HepG2 (cell line): ENCODE results near the gene SYTL1. TPM values are rescaled to one million over a fixed set of nuclear protein-coding genes. Genes with fewer than 3 reads are reported as not detected.

ENCODE experiments used
- ATAC-seq: fragments of 200-7000 bp; cut with Tn5 transposase; 3 replicates; pipeline ENCODE4 v1.9.1; 2020; ENCODE audit warnings: mild to moderate bottlenecking, moderate library complexity
- BruUV-seq: library from RNA; stranded (reverse); fragments of 400-500 nt; replicated peaks from 2 replicates; lab custom pipeline; 2021; lab: Mats Ljungman, UMichigan
- CTCF ChIA-PET: fragments of 300-600 bp; formaldehyde crosslinking; extraction: SDS; loops from one replicate; lab custom pipeline; 2021; ENCODE audit warnings: low total read pairs, inconsistent platforms, low intra/inter-chr PET ratio; lab: Yijun Ruan, JAX
- POLR2A ChIA-PET: fragments of 350-600 bp; sonication (Branson Sonifier 250); formaldehyde crosslinking; loops from one replicate; lab custom pipeline; 2020; ENCODE audit warnings: antibody characterized with exemption, inconsistent platforms; lab: Yijun Ruan, JAX
- DNase-seq: peaks from one replicate; pipeline ENCODE4 v3.0.0-alpha.2; 2015; ENCODE audit warnings: low spot score
- FAIRE-seq: peaks from 3 replicates; lab custom pipeline; 2011; peaks lifted over from hg19 to GRCh38; lab: Jason Lieb, UNC
- H2AFZ ChIP-seq: one replicate; pipeline ENCODE4 v1.6.1; 2011; ENCODE audit warnings: low read length, inconsistent platforms
- H3K27ac ChIP-seq: fragments of 300-600 bp; 3 replicates; pipeline ENCODE4 v1.8.0; 2011; ENCODE audit warnings: mixed run types, mild to moderate bottlenecking, mixed read lengths, low read length, inconsistent platforms; ENCODE audit not compliant: insufficient read depth; ENCODE audit errors: extremely low read length
- H3K27me3 ChIP-seq, 2 experiments: fragments of 200-600 bp in 1 of 2; 2 replicates in 1 of 2; 3 replicates in 1 of 2; pipeline versions ENCODE4 v1.6.0 to v1.8.0; 2011; ENCODE audit warnings: low read length in 2 of 2, mild to moderate bottlenecking in 2 of 2, moderate library complexity in 2 of 2, inconsistent platforms in 1 of 2; ENCODE audit not compliant: insufficient read depth in 2 of 2, control insufficient read depth in 1 of 2
- H3K36me3 ChIP-seq, 2 experiments: fragments of 200-600 bp in 1 of 2; replicated peaks in 1 of 2; 2 replicates in 1 of 2; 3 replicates in 1 of 2; pipeline versions ENCODE4 v1.5.1 to v1.8.0; 2011; ENCODE audit warnings: low read length in 2 of 2, inconsistent platforms in 1 of 2; ENCODE audit not compliant: insufficient read depth in 2 of 2, control insufficient read depth in 1 of 2
- H3K4me1 ChIP-seq: 2 replicates; pipeline ENCODE4 v1.5.1; 2012; ENCODE audit warnings: low read length, inconsistent platforms; ENCODE audit not compliant: insufficient read depth
- H3K4me2 ChIP-seq: 2 replicates; pipeline ENCODE4 v1.6.0; 2011; ENCODE audit warnings: low read depth, low read length, inconsistent platforms
- H3K4me3 ChIP-seq, 3 experiments: fragments of 200-600 bp in 1 of 3; sonication (generic), shearing (Covaris generic) in 1 of 3; replicated peaks in 1 of 3; 2 replicates each; pipeline ENCODE4 v1.5.1; 2011 to 2016; ENCODE audit warnings: low read length in 3 of 3, inconsistent platforms in 2 of 3, low read depth in 2 of 3, mild to moderate bottlenecking in 2 of 3, control low read depth in 1 of 3, mixed read lengths in 1 of 3; ENCODE audit not compliant: insufficient read depth in 1 of 3
- H3K79me2 ChIP-seq: one replicate; pipeline ENCODE4 v1.6.1; 2011; ENCODE audit warnings: low read length, inconsistent platforms; ENCODE audit not compliant: insufficient read depth
- H3K9ac ChIP-seq: 2 replicates; pipeline ENCODE4 v1.6.0; 2011; ENCODE audit warnings: mild to moderate bottlenecking, low read depth, low read length, inconsistent platforms; ENCODE audit not compliant: insufficient read depth
- H3K9me3 ChIP-seq: 2 replicates; pipeline ENCODE4 v1.5.1; 2012; ENCODE audit warnings: mild to moderate bottlenecking, low read length
- H4K20me1 ChIP-seq: 2 replicates; pipeline ENCODE4 v1.6.0; 2011; ENCODE audit warnings: inconsistent platforms, mild to moderate bottlenecking, low read length, moderate library complexity; ENCODE audit not compliant: insufficient read depth
- ESRRA ChIP-seq: sonication (generic); formaldehyde crosslinking; IDR thresholded peaks from 2 replicates; pipeline ENCODE4 v1.5.1; 2020; ENCODE audit warnings: mild to moderate bottlenecking, low read depth, missing genetic modification reagents
- IRF2 ChIP-seq: IDR thresholded peaks from 2 replicates; pipeline ENCODE4 v1.6.1; 2018; ENCODE audit warnings: missing genetic modification reagents, missing compliant biosample characterization
- MAZ ChIP-seq, 2 experiments: sonication (generic) in 1 of 2; formaldehyde crosslinking in 1 of 2; IDR thresholded peaks; 2 replicates each; pipeline versions ENCODE4 v1.5.0 to v1.6.1; 2012 to 2020; ENCODE audit warnings: low read depth in 2 of 2, mild to moderate bottlenecking in 2 of 2, borderline replicate concordance in 1 of 2, improper control_type of control experiment in 1 of 2, low read length in 1 of 2, missing genetic modification reagents in 1 of 2, moderate library complexity in 1 of 2
- NFATC3 ChIP-seq: sonication (generic); formaldehyde crosslinking; IDR thresholded peaks from 2 replicates; pipeline ENCODE4 v1.5.1; 2020; ENCODE audit warnings: mild to moderate bottlenecking, missing genetic modification reagents
- PAX8 ChIP-seq: sonication (generic); formaldehyde crosslinking; IDR thresholded peaks from 2 replicates; pipeline ENCODE4 v1.8.0; 2022; ENCODE audit warnings: mild to moderate bottlenecking, missing genetic modification reagents, borderline replicate concordance
- POLR2AphosphoS5 ChIP-seq: IDR thresholded peaks from 2 replicates; pipeline ENCODE4 v1.6.1; 2012; ENCODE audit warnings: low read depth, low read length
- WGBS: methylation state at CpG from one replicate; pipeline ENCODE4 v1.1.6; 2017; ENCODE audit warnings: low lambda C conversion rate; 5-methylcytosine and 5-hydroxymethylcytosine counted together
- in situ Hi-C: cut with HindIII; loops from 2 replicates; pipeline ENCODE4 v1.10.0; 2017; ENCODE audit warnings: low pct_unique_long_range_greater_than_20kb; ENCODE audit not compliant: extremely low pct_ligation_motif_present
- intact Hi-C: fragments of 100-400 bp; cut with micrococcal nuclease; formaldehyde crosslinking; loops from one replicate; pipeline ENCODE4 v1.10.0; 2022; ENCODE audit not compliant: unreplicated experiment
- polyA plus RNA-seq, 8 experiments: library from polyadenylated mRNA; depleted of rRNA in 3 of 8; stranded (reverse) in 7 of 8; unstranded in 1 of 8; fragments of >200 nt; fragmentation: Illumina TruSeq in 4 of 8; extraction: Trizol in 4 of 8; gene quantifications; 2 replicates each; pipeline versions ENCODE4 v1.2.1 to v1.2.3, GENCODE V29; 2011 to 2016; ENCODE audit warnings: low read depth in 4 of 8, missing spikeins in 1 of 8, mixed read lengths in 1 of 8; ENCODE audit not compliant: insufficient read depth in 1 of 8
- total RNA-seq, 5 experiments: library from RNA; depleted of rRNA; stranded (reverse); fragments of >200 nt; fragmentation: Illumina TruSeq; extraction: Trizol; gene quantifications; 2 replicates each; pipeline ENCODE4 v1.2.3, GENCODE V29; 2016; ENCODE audit warnings: low read depth in 1 of 5
- TF ChIP-seq, protein P1 (sequence below): sonication (generic); formaldehyde crosslinking; IDR thresholded peaks from 2 replicates; pipeline ENCODE4 v1.4.0; 2020; ENCODE audit warnings: mild to moderate bottlenecking, missing genetic modification reagents
- TF ChIP-seq, protein P2 (sequence below): sonication (generic); formaldehyde crosslinking; IDR thresholded peaks from 2 replicates; pipeline ENCODE4 v1.4.0; 2020; ENCODE audit warnings: mild to moderate bottlenecking, low read depth, missing genetic modification reagents
- TF ChIP-seq, protein P3 (sequence below): IDR thresholded peaks from 2 replicates; pipeline ENCODE4 v1.6.1; 2016; ENCODE audit warnings: low read depth, borderline replicate concordance
- TF ChIP-seq, protein P4 (sequence below): sonication (generic); formaldehyde crosslinking; IDR thresholded peaks from 2 replicates; pipeline ENCODE4 v1.8.0; 2022; ENCODE audit warnings: mild to moderate bottlenecking, missing genetic modification reagents, moderate library complexity

Gene SYTL1
- total and polyA plus RNA-seq, 2 of the 13 experiments (the other 11 are each of a cell fraction or from before 2014, with no cell fraction given) = 11.1 to 17.8 TPM

DNA sequence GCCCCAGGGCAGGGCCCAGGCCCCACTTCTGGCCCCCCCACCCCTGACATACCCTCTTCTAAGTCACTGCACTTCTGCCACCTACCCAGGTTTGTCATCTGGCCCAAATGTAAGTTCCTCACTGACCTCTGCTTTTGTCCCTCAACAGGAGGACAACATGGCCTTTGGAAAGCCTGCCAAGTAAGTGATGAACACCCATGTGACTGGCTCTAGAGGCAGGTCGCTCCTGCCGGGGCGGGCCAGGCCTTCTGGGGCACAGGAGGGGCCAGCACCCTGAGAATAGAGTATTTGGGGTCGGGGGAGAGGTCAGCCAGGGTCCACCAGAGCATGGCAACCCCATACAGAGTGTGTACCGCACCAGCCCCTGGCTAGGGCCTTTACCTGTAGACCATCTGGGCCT, 9.9 kb upstream of the SYTL1 start:
- H3K4me2 ChIP-seq = no peak overlapping the region
- no peaks in the 10 kb centered on the region for H3K27me3 ChIP-seq
- no peaks in the 10 kb centered on the region for H3K4me1 ChIP-seq
- POLR2A ChIA-PET = interaction anchor here (1.2 kb wide), 1 partner anchor 10 kb away, joined by 5 read pairs; the partner anchor contains the start of gene SYTL1
- no peak overlapping the region for H2AFZ ChIP-seq
- in situ Hi-C loops (no loop called here), intact Hi-C loops (no loop called here)
- no peak overlapping the region for H3K9ac ChIP-seq
- no peaks in the 10 kb centered on the region for H3K9me3 ChIP-seq
- peaks cover 18 to 71% of the 10 kb centered on the region in 2 experiments for H3K36me3 ChIP-seq
- no TSS peak for BruUV-seq
- no peak for FAIRE-seq
- TF ChIP-seq MAZ (IDR thresholded peaks at IDR 0.05; ENCODE audit: borderline replicate concordance, low read depth, low read length) (no peak), MAZ (CRISPR knock-in tag; IDR thresholded peaks at IDR 0.05; ENCODE audit: low read depth) (no peak), PAX8 (CRISPR knock-in tag) (no peak), NFATC3 (CRISPR knock-in tag) (no peak), IRF2 (CRISPR knock-in tag) (no peak), ESRRA (CRISPR knock-in tag) (no peak), POLR2AphosphoS5 (no peak)
- TF ChIP-seq, protein P1, sequence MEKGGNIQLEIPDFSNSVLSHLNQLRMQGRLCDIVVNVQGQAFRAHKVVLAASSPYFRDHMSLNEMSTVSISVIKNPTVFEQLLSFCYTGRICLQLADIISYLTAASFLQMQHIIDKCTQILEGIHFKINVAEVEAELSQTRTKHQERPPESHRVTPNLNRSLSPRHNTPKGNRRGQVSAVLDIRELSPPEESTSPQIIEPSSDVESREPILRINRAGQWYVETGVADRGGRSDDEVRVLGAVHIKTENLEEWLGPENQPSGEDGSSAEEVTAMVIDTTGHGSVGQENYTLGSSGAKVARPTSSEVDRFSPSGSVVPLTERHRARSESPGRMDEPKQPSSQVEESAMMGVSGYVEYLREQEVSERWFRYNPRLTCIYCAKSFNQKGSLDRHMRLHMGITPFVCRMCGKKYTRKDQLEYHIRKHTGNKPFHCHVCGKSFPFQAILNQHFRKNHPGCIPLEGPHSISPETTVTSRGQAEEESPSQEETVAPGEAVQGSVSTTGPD (CRISPR knock-in tag) = no peak
- TF ChIP-seq, protein P2, sequence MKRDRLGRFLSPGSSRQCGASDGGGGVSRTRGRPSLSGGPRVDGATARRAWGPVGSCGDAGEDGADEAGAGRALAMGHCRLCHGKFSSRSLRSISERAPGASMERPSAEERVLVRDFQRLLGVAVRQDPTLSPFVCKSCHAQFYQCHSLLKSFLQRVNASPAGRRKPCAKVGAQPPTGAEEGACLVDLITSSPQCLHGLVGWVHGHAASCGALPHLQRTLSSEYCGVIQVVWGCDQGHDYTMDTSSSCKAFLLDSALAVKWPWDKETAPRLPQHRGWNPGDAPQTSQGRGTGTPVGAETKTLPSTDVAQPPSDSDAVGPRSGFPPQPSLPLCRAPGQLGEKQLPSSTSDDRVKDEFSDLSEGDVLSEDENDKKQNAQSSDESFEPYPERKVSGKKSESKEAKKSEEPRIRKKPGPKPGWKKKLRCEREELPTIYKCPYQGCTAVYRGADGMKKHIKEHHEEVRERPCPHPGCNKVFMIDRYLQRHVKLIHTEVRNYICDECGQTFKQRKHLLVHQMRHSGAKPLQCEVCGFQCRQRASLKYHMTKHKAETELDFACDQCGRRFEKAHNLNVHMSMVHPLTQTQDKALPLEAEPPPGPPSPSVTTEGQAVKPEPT (CRISPR knock-in tag) = no peak
- TF ChIP-seq, protein P3, sequence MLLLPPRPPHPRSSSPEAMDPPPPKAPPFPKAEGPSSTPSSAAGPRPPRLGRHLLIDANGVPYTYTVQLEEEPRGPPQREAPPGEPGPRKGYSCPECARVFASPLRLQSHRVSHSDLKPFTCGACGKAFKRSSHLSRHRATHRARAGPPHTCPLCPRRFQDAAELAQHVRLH = no peak
- TF ChIP-seq, protein P4, sequence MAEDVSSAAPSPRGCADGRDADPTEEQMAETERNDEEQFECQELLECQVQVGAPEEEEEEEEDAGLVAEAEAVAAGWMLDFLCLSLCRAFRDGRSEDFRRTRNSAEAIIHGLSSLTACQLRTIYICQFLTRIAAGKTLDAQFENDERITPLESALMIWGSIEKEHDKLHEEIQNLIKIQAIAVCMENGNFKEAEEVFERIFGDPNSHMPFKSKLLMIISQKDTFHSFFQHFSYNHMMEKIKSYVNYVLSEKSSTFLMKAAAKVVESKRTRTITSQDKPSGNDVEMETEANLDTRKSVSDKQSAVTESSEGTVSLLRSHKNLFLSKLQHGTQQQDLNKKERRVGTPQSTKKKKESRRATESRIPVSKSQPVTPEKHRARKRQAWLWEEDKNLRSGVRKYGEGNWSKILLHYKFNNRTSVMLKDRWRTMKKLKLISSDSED (CRISPR knock-in tag) = no peak
- no peak overlapping the region for H3K27ac ChIP-seq
- no peak overlapping the region for H3K4me3 ChIP-seq
- no peak for ATAC-seq
- DNase-seq = no peak
- no peaks in the 10 kb centered on the region for H4K20me1 ChIP-seq
- CTCF ChIA-PET = no interaction called here
- peaks cover 10% of the 10 kb centered on the region for H3K79me2 ChIP-seq
- WGBS = 93% methylated on average over 3 of the region's 5 CpGs
